Adipose tissue (tissue), 3 donors: Measurements from ENCODE around the gene CLCNKA. TPM values are rescaled to one million over a fixed set of nuclear protein-coding genes. Genes with fewer than 3 reads are reported as not detected.
"Not testable (repeated sequence)": the region's sequence is repeated elsewhere in the genome, so short reads cannot be mapped to it uniquely, and the experiment has no call there.

Experiments used
- H3K27ac ChIP-seq: one replicate; pipeline ENCODE4 v1.5.1; 2013; ENCODE audit warnings: low read depth, low read length
- WGBS, 3 donors: extraction: QIAGEN DNeasy Blood & Tissue Kit; methylation state at CpG; one replicate each; pipeline ENCODE4 v1.1.7; 2013; 5-methylcytosine and 5-hydroxymethylcytosine counted together
- polyA plus RNA-seq, 3 donors: library from polyadenylated mRNA; stranded (reverse); fragments of 200-250 nt; gene quantifications; one replicate each; pipeline ENCODE4 v1.2.3, GENCODE V29; 2013
- donor health status: healthy with polysubstance abuse.
- donor health status: Bipolar disorder and iron deficiency.
- donor health status: healthy.

The CLCNKA gene
- polyA plus RNA-seq, 3 donors = 0.22 to 2.4 (median 0.79) TPM

DNA sequence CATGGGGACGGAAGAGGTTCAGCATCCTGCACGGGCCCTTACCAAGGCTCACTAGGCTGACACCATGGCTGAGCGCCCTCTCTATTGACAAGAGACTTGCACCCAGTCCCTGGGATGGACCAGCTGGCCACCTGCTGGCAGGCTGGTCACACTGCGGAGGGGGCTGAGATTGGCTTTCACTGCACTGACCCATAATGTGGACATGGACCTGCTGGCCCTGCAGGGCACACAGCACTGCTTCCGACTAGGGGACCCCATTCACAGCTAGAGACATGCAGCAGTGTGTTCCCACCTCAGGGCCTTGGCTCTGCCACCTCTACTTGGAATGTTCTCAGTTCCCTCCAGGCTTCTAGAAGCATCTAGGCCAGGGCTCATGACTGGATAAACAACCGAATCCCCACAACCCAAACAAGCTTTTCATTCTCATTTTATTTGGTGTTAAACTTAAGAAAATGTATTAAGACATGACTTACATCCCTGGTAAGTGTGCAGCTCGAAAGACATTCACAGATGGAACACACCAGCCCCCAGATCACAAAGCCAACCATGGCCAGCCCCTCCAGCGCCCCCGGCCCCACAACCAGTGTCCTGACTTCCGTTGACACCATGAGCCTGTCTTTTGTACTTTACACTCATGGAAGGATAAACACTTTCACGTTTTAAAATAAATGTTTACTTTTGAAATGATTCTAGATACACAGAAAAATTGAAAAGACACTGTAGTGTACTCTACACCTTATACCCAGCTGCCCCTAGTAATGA lies 27.1 kb upstream of the CLCNKA start:
- WGBS, 3 donors = 54 to 65% (median 62%) methylated on average over 11 of the region's 11 CpGs

DNA sequence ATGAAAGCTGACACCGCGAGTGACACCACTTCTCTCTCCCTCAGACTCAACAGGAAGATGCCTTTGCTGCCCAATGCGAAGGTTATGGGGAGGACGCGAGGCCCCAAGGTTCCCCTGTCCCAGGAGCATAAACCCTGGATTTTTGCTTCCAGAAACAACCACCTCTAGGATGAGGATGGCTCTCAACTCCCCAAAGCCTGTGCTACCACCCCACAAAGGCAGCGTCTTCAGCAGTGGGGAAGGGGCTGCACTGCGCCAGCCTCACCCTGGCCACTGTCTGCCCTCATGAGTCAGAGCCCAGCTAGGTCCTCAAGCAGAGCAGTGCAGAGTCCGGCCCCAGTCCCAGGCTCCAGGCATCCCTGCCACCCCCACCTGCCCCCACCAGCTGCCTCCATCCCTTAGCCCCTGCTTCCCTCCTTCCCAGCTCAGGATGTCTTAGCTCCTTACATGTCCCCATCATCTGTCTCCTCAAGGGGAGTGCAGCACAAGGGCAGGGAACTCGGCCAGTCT lies 24.7 kb upstream of the CLCNKA start:
- WGBS, 3 donors = 85 to 88% (median 85%) methylated on average over 9 of the region's 9 CpGs
- no peak overlapping the region for H3K27ac ChIP-seq

More for the DNA sequence above, 27.1 kb upstream of the CLCNKA start:
- H3K27ac ChIP-seq = no peak overlapping the region

DNA sequence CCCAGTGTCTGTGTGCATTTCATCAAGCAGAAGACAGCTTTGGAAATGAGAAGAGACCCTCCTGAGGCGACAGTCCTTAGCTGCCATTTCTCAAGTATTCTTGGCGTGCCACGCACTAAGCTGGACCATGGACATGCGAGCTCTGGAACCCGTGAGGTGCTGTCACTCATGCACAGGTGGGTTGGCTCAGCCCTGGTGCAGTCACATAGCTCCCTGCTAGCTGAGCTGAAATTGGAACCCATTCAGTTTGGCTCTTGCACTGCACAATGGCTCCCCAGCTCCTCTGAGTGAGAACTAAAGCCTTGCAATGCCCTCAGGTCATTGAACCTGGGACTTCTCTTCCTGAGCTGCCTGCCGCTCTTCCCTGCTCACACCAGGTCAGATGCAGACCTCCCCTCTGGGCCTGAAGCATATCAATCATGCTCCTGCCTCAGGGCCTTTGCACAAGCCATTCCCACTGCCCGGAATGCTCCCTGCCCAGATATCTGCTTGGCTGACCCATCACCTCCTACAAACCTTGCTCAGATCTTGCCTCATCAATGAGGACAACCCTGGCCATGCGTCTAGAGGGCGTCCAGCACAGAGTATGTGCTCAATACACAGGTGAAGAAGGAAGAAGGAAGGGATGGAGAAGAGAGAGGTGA lies 24.1 kb upstream of the CLCNKA start:
- WGBS, 3 donors = 81 to 88% (median 83%) methylated on average over 9 of the region's 9 CpGs
- H3K27ac ChIP-seq = no peak overlapping the region

DNA sequence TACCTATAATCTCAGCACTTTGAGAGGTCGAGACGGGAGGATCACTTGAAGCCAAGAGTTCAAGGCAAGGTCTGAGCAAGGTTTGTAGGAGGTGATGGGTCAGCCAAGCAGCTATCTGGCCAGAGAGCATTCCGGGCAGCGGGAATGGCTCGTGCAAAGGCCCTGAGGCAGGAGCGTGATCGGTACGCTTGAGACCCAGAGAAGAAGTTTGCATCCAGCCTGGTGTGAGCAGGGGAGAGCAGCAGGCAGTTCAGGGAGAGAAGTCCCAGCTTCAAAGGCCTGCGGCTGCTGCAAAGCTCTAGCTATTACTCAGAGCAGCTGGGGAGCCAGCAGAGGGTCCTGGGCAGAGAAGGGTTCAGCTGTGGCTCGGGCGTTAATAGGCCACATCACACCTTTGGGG lies 22.9 kb upstream of the CLCNKA start:
- WGBS, 3 donors = 94 to 96% (median 96%) methylated on average over 11 of the region's 11 CpGs

DNA sequence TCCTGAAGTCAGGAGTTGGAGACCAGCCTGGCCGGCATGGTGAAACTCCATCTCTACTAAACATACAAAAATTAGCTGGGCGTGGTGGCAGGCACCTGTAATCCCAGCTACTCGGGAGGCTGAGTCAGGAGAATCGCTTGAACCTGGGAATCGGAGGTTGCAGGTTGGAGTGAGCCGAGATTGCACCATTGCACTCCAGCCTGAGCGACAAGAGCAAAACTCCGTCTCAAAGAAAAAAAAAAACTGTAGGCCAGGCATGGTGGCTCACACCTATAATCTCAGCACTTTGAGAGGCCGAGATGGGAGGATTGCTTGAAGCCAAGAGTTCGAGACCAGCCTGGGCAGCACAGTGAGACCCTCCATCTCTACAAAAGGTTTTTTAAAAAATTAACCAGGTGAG lies 20.6 kb upstream of the CLCNKA start:
- 80 to 93% (median 86%) methylated on average over 10 of the region's 10 CpGs for WGBS, 3 donors
- not testable (repeated sequence) for H3K27ac ChIP-seq

More for the DNA sequence above, 22.9 kb upstream of the CLCNKA start:
- no peak overlapping the region for H3K27ac ChIP-seq

DNA sequence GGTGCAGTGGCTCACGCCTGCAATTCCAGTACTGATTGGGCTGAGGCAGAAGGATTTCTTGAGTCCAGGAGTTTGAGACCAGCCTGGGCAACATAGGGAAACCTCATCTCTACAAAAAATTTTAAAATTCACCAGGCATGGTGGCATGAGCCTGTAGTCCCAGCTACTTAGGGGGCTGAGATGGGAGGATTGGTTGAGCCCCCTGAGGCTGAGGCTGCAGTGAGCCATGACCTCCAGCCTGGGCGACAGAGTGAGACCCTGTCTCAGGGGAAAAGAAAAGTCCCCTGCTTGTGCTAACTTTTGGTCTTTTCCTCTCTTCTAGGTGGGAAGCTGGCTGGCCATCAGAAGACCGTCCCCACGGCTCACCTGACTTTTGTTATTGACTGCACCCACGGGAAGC lies 16.2 kb upstream of the CLCNKA start:
- WGBS, 3 donors = 84 to 95% (median 85%) methylated on average over 5 of the region's 5 CpGs
- no peak overlapping the region for H3K27ac ChIP-seq

DNA sequence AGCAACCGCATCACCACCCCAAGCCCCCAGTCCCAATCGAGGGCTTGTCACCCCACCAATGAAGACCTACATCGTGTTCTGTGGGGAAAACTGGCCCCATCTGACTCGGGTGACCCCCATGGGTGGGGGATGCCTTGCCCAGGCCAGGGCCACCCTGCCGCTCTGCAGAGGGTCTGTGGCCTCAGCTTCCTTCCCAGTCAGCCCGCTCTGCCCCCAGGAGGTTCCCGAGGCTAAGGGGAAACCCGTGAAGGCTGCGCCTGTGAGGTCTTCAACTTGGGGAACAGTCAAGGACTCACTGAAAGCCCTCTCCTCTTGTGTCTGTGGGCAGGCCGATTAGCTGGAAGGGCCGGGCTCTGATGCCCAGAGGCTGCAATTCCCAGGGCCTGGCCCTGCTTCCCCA lies 15.8 kb upstream of the CLCNKA start:
- no peak overlapping the region for H3K27ac ChIP-seq
- 72 to 85% (median 79%) methylated on average over 11 of the region's 11 CpGs for WGBS, 3 donors

DNA sequence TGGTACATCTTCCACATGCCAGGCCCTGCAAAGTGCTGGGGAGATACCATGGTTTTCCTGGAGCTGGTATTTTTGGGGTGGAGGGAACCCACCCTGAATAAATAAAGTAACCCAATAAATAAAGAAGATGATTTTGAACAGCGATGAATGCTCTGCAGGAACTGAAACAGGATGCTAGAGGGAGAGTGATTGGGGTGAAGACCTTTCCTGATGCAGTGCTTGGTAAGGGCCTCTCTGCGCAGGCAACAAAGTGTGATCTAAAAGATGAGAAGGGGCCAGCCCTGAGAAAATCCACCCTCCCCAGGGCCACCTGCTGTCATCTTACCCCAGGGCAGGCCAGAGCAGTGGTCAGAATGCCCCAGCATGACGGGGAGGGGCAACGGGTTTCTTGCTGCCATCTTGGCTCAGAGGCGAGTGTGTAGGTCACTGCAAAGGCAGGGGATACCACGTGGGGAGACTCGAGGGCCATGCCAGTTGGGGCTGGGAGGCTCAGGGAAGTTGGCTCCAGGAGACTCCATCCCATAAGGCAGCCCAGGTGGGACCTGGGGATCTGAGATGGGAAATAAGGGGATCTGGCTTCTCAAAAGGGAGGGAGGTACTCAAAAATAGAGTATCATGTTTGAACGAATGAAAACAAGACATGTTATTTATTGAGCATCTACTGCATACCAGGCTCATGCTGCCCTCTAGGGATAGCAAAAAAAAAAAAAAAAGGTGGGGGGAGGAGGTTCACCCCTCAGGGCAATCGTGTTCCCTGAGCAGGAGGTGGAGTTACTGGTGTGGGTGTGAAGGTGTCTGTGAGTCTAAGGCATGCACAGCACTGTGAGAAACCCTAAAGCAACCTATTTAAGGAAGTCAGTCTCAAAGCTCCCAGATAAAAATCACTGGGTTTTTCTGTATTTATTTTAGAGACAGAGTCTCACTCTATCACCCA lies 15.0 kb upstream of the CLCNKA start:
- 65 to 68% (median 67%) methylated on average over 9 of the region's 9 CpGs for WGBS, 3 donors
- H3K27ac ChIP-seq = no peak overlapping the region

DNA sequence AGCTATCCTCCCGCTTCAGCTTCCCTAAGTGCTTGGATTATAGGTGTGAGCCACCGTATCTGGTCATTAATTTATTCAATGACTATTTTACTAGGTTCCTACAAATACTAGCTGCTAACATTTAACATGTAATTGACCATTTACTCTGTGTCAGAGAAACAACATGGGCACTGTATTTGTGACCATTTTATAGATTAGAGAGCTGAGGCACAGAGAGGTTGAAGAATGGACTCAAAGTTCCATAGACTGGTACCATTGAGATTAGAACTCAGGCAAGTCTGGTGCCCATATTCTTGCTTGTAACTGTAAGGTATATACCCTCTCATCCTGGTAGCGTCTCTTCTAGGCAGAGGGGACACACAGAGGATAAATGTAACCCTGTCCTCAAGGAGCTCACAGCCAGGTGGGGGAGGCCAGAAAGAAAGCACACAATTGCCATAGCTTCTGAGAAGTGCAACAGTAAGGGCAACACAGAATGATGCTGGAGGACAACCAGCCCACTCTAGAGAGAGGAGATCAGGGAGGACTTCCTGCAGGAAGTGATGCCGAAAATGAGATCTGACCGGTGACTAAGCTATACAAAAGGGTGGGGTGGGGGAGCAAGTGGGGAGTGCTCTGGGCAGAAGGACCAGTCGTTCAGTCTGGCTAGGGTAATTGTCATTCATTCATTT lies 14.0 kb upstream of the CLCNKA start:
- 74 to 77% (median 76%) methylated on average over 6 of the region's 6 CpGs for WGBS, 3 donors
- H3K27ac ChIP-seq = no peak overlapping the region

DNA sequence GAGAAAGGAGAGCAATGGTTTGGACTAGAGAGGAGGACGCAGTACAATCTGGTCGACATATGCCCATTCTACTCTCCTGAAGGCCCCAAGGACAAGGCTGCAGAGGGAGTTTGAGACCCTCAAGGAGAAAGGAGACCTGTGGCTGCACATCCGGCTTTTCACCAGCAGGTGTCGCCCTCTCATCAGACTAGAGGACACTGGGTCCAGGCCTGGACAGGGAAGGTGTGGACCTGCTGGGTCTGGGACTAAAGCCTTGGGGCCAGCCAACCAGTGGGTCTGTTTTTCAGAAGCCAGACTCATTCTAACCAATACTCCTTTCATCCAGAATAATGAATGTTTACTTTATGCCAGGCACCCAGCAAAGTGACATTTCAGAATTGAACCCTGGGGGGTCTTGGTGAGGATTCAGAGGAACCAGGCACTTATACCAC lies 12.8 kb upstream of the CLCNKA start:
- H3K27ac ChIP-seq = no peak overlapping the region
- WGBS, 3 donors = 3 to 5% (median 5%) methylated on average over 4 of the region's 4 CpGs

DNA sequence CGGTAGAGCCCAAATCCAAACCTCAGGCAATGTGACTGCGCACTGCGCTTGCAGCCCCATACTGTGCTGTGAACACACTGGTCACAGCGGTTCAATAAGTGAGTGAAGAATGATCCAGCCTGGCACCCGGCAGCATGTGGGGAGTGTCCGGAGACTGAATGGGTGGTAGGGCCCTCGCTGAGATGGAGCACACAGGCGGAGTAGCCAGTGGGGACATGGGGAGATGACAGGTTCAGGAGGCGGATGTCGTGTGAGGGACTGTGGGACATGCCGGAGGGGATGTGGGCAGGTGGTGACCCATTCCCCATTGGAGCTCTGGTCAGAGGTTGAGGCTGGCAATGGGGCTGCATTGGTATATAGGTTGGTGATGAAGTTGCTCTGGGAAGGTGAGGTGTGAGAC lies 12.2 kb upstream of the CLCNKA start:
- 84 to 93% (median 90%) methylated on average over 11 of the region's 11 CpGs for WGBS, 3 donors
- no peak overlapping the region for H3K27ac ChIP-seq

DNA sequence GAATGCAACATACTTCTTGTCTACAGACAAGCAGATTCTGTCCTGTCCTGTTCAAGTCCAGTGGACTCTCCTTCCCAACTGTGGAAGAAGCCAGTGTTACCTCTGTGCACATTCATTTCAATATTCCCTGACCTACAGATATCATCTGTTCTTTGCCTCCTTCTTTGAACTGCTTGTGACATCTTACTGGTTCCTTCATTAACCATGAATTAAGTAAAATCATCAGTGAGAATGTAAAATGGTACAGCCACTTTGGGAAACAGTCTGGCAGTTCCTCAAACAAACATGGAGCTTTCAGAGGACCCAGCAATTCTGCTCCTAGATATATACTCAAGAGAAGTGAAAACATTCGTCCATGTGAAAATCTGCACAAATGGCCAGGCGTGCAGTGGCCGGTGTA lies 11.0 kb upstream of the CLCNKA start:
- no peak overlapping the region for H3K27ac ChIP-seq
- WGBS, 3 donors = 96 to 97% (median 97%) methylated on average over 3 of the region's 3 CpGs

DNA sequence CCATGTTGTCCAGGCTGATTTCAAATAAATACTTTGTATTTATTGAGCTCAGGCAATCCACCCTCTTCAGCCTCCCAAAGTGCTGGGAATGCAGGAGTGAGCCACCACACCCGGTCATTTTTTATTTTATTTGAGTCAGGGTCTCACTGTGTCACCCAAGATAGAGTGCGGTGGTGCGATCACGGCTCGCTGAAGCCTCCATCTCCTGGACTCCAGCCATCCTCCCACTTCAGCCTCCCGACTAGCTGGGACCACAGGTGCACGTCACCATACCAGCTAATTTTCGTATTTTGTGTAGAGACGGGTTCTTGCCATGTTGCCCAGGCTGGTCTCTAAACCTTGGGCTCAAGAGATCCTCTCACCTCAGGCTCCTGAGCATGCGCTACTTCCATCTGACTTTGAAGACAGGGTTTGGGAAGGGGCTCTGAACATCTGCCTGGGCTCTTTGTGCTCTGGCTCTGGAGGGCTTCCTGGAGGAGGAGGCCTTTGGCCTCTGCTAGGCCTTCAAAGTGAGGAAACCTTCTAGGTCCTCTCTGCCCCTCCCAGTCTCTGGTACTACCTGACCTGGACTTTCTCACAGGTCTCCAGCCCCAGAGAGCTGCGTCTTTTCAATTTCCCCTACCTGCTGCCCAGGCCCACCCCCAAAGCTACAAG lies 9.8 kb upstream of the CLCNKA start:
- WGBS, 3 donors = 91 to 93% (median 91%) methylated on average over 11 of the region's 11 CpGs
- no peak overlapping the region for H3K27ac ChIP-seq

DNA sequence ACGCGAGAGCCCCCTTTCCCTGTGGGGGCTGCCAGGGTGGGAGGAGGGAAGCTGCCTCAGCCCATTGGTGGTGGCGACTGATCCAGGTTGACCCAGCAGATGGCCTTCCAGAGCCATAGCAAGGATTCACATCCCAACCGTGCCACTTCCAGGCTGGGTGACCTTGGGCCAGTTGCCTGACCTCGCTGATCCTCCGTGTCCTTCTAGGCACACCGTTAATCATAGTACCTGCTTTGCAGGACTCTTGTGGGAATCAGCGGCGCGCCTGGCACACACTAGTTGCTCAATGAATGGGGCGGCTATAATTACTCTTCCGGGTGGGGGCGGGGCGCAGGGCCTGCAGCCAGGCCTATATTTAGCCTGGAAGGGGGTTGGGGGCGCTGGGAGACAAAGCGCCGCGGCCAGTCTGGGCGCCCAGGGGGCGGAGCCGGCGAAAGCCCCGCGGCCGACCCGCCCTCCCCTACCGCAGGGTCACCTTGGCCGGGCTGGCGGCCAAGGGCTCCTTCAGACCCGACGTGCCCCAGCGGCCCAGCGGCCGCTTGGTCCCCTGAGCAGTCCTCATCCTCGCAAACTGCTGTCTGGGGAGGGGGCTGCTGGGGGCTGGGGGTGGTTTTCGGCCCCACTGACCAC lies 9.1 kb upstream of the CLCNKA start:
- WGBS, 3 donors = 2 to 5% (median 3%) methylated on average over 35 to 36 of the region's 36 CpGs
- no peak overlapping the region for H3K27ac ChIP-seq

DNA sequence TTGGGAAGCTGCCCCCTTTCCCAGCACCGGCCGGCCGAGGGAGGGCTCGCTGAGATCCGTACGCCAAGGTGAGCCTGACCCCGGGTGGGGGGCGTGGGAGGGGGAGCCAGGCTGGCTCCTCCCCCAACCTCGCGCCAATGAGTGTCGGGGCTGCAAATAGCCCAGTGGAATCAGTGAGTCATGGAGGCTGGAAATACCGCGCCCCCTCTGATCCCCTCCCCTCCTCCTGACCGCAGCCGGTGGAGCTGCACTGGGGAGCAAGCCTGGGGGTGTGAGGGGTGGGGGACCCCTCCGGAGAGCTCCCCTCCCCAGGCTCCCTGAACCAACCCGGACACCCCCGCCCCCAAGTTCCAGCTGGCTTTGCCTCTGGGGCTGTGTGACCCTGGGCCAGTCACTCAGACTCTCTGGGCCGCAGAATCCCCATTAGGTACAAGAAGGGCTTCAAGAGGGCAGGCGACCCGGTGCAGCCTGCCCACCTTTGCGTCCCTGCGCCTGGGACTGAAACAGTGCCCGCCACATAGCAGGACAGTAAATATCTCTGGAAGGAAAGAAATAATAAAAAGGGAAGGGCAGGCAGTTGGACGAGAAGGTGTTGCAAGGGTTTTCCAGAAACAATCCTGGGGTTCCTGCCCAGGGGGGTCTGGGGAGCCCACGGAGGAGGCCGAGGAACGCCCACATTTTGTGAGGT lies 8.5 kb upstream of the CLCNKA start:
- 25 to 26% (median 26%) methylated on average over 25 to 28 of the region's 28 CpGs for WGBS, 3 donors

DNA sequence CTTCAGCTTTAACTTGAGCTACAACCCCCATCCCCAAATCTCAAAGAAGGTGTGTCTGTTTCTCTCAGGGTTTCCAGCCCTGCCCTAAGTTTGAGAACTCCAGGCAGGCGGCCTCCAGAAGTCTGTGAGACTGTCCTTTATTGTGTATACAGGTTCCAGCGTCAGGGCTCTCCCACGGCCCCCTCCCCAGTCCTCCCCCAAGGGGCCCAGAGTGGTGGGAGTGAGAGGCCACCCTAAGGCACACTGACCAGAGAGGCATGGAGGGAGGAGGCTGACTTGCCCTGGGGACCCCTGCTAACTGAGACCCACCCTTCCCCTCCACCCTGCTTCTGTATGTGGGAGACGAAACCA lies 8.0 kb upstream of the CLCNKA start:
- H3K27ac ChIP-seq = no peak overlapping the region
- WGBS, 3 donors = 54 to 76% (median 71%) methylated on average over 4 of the region's 4 CpGs

More for the DNA sequence above, 8.5 kb upstream of the CLCNKA start:
- no peak overlapping the region for H3K27ac ChIP-seq
